GM19351 (cell line): Measurements from ENCODE around the gene DOCK10.

ENCODE experiments used
- ATAC-seq: cut with Tn5 transposase; IDR thresholded peaks from one replicate; pipeline ENCODE4 v1.9.1; 2021; ENCODE audit warnings: mild to moderate bottlenecking, moderate library complexity; ENCODE audit not compliant: unreplicated experiment

Gene DOCK10

GRCh38 chr2:225013425-225014365, 28.6 kb downstream of the DOCK10 start:
- no peak for ATAC-seq

DNA sequence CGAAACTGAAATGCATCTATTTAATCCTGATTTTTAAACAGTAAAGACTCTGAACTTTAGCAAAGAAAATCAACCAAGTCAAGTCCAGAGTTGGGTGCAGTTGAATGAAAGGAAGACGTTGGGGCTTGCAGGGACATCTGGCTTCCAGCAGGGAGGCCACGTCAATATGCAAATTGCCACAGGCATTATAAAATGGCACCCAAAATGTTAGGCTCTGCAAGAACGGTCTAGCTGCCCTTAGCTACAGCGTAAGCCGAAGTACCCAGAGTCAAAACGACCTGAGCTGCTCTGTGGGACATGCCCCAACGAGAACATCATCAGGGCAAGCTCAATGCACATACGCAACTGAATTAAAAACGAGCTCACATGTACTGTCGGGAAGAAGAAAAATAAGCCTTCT, 30.7 kb downstream of the DOCK10 start:
- ATAC-seq, result no peak

GRCh38 chr2:225010804-225011203, 31.5 kb downstream of the DOCK10 start:
- ATAC-seq, result no peak

GRCh38 chr2:225009768-225010167, 32.5 kb downstream of the DOCK10 start:
- ATAC-seq, result no peak

GRCh38 chr2:225008935-225009334, 33.3 kb downstream of the DOCK10 start:
- ATAC-seq, result peak; percentile 35

GRCh38 chr2:225008179-225008856, 34.0 kb downstream of the DOCK10 start:
- ATAC-seq, result peak; percentile 65

DNA sequence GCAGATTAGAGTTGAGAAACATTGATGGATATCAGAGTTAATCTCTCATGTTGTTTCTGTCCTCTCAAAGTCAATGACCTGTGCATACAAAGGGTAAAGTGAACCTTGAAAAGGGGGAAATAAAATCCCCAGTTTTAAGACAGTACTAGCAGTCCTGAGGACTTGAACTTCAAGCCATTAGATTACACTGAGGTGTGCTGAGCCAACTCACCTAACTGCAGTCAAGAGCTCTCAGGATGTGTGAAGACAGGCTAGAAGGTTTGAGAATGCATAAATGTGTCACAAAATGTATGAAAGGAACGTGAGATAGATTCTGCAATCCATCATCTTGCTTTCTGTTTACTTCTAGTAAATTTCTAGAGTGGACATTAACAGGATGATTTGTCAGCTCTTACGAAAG, 35.5 kb downstream of the DOCK10 start:
- ATAC-seq, result no peak

DNA sequence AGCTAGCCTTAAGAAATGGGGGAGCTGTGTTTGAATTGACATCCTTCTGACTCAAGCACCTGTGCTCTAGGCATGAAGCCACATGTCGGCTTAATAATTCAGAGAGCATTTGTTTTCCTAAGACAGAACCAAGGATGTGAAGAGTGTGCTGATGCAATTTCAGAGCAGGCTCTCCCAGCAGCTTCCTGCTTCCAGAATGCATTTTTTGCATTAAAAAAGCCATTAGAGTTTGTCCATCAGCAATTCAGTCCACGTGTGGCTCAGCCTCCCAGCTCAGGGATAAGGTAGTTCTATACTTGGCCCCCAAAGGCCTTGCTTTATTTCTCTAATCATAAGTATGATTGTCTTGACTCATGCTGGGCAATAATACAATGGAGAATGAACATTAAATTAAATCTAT, 37.7 kb downstream of the DOCK10 start:
- no peak for ATAC-seq

GRCh38 chr2:225002656-225003045, 39.6 kb downstream of the DOCK10 start:
- ATAC-seq, result peak; percentile 81

DNA sequence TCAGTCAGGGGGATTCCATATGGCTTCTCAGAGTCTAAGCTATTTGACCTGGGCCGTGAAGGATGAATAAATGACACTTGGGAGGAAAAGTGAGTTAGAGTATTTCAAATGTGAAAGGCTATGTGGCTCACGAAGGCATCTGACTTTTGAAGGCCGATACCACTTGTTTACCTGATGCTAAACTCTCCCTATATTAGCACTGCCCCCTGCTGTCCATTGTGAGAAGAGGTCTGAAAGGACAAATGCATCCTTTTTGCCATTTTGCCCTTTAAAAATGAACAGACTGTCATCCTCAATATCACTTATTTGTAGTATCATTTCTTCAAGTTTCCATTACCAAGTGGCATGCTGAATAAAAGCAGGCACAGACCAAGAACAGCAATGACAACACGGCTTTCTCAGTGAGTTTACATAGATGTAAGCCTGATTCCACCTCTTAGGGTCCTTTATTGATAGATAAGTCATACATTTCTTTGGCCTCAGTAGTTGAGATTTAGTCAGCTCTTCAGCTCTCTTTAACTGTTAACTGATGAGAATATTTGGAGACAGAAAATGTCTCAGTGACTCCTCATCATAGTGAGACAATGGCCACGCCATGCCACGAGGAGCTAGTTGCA, 40.1 kb downstream of the DOCK10 start:
- peak; percentile 69 for ATAC-seq

- ATAC-seq, result no peak
These were observed 42.5 kb downstream of the DOCK10 start for GRCh38 chr2:224999754-225000153.

- ATAC-seq, result no peak
These were observed 42.9 kb downstream of the DOCK10 start for GRCh38 chr2:224999321-224999720.

- ATAC-seq, result no peak
These were observed 44.5 kb downstream of the DOCK10 start for GRCh38 chr2:224997802-224998201.

DNA sequence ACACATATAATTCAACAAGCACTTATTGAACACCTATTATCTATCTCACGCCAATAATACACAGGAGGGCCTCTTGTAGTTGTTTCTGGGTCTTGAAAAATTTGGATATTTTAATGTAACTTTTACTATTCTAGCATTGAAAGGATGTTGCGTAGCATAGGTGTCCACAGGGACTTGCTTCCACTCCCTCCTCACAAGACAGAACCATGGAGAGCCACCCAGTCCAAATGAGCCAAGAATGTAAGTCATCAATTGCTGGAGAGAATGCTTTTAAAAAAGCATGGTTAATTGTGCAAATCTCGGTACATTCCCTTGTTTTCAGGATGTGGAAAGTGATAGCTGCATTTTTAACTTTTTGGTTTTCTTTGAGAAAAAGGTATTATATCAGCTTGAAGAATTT, 46.8 kb downstream of the DOCK10 start:
- no peak for ATAC-seq

- ATAC-seq, result peak; percentile 69
These were observed 47.9 kb downstream of the DOCK10 start for GRCh38 chr2:224994242-224994823.

DNA sequence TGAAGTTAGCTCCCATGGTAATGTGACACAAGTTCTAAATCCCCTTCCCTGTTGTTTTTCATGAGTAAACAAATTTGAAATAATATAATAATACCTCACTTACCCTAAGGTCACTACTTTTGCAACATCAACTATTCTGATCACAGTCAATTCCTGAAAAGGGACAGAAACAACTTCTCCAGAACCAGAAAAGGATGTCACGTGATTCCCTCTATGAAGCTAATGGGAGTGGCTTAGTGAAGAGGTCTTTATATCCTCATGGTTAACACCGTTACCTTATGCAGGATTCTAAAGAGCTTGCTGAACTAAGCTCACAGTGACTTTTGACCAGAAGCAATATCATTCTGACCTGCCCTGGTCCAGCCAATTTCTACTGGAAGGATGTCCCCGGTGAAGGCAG, 51.6 kb downstream of the DOCK10 start:
- ATAC-seq, result no peak

DNA sequence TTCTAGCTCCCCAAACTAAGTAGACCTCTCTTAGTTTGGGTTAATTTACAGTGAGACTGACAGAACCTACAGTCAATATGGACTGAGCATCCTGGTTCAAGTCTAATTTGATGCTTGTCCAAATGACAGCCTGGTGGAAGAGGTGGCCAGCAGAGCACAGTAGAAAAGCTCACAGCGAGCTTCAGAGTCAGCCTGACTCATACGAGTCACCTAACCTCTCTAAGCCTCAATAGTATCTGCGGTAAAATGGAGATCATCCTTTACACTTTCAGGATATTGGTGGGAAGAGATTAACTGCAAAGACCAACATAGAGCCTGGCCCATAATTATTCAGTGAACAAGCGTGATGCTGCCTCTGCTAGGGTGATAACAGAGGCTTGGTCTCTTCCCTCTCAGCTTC, 54.5 kb downstream of the DOCK10 start:
- no peak for ATAC-seq

DNA sequence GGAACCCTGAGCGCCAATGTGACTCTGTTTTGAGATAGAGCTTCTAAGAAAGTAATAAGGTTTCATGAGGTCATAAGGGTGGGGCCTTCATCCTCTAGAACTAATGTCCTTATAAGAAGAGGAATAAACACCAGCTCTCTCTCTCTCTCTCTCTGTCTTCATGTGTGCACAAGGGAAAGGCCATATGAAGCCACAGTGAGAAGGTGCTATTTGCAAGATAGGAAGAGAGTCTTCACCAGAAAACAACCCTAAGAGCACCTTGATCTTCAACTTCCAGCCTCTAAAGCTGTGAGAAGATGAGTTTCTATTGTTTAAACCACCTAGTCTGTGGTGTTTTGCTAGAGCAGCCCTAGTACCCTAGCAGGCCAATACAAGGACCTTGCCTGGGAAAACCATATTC, 55.8 kb downstream of the DOCK10 start:
- ATAC-seq, result no peak

DNA sequence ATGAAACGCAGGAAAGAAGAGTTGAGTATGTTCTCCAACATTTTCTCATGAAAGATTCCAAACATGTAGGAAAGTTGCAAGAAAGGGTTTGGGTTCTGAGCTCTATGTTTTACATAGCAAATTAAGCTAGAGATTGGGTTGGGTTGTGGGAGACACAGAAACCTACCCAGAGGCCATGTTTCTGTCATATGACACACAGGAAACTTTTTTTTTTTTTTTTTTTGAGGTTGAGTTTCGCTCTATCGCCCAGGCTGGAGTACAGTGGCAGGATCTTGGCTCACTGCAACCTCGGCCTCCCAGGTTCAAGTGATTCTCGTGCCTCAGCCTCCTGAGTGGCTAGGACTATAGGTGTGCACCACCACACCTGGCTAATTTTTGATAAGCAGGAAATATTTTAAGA, 57.6 kb downstream of the DOCK10 start:
- ATAC-seq, result no peak

DNA sequence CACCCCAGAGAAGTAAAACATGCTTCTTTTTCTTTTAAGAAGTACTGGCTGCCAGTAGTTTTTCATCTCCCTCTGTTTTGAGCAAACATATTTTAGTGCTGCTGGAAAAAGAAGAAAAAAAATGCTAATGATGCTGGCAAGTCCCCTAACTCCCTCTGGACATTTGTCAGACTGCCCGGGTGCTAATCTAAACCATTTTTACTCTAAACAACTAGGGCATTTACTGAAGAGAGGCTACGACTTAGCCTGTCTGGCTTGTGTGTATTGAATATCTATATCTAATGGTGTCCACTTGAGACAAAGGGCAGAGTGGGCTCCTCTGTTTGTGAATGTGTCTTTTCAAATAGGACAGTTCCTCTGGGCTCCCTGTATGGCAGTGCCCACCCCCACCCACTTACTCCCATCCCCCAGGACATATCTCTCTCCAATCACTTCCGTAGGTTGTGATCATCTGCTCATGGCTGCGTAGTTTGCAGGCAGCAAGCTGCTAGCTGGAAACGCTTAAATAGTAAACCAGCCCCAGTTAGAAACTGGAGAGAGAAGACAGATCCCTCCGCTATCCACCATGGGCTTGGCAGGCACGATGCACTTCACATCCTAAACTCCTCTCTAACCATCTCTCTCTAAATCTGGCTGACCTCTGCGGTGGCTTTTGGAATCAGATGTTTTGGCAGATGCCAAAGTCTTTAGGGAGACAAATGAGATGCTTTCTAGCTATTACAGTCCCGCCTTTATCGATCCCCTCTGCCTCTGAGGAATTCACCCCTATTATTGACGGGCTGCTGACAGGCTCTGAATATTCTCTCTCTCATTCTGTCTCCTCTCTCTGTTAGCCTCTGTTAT, 58.3 kb downstream of the DOCK10 start:
- ATAC-seq, result no peak
